ENCODE data around the gene MTNR1A. TPM values are rescaled to one million over a fixed set of nuclear protein-coding genes. Genes with fewer than 3 reads are reported as not detected.

MTNR1A gene
- total RNA-seq, 1 donor from 2014 or later = not detected

DNA sequence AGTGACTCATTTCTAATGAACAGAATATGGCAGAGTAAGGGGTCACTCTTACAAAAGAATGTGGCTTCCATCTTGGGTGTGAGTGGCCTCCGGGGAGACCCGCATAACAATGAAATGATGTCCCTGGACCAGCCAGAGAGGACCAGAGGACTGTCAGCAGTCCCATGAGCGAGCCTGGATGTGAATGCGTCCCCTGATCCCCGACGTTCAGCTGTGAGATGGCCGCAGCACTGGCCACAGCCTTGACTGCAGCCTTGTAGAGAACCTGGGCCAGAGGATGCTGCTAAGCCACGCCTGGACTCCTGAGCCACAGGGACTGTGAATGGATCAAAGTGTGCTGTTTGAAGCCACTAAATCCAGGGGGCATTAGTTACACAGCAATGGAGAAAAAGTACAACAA, 53.8 kb downstream of the MTNR1A start:
- Histone ChIP-seq H3K4me1 (no peaks in the 10 kb centered on the region), H3K27ac (no peak overlapping the region), H3K4me3 (no peak overlapping the region), H3K36me3 (no peaks in the 10 kb centered on the region), H3K27me3 (no peaks in the 10 kb centered on the region), H3K9me3 (no peaks in the 10 kb centered on the region)
- TF ChIP-seq, protein P1, sequence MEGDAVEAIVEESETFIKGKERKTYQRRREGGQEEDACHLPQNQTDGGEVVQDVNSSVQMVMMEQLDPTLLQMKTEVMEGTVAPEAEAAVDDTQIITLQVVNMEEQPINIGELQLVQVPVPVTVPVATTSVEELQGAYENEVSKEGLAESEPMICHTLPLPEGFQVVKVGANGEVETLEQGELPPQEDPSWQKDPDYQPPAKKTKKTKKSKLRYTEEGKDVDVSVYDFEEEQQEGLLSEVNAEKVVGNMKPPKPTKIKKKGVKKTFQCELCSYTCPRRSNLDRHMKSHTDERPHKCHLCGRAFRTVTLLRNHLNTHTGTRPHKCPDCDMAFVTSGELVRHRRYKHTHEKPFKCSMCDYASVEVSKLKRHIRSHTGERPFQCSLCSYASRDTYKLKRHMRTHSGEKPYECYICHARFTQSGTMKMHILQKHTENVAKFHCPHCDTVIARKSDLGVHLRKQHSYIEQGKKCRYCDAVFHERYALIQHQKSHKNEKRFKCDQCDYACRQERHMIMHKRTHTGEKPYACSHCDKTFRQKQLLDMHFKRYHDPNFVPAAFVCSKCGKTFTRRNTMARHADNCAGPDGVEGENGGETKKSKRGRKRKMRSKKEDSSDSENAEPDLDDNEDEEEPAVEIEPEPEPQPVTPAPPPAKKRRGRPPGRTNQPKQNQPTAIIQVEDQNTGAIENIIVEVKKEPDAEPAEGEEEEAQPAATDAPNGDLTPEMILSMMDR (IDR thresholded peaks at IDR 0.05) = no peak
- ATAC-seq (no peak), DNase-seq (no peak)
- intact Hi-C loops (cut with DNase I) = no loop called here

DNA sequence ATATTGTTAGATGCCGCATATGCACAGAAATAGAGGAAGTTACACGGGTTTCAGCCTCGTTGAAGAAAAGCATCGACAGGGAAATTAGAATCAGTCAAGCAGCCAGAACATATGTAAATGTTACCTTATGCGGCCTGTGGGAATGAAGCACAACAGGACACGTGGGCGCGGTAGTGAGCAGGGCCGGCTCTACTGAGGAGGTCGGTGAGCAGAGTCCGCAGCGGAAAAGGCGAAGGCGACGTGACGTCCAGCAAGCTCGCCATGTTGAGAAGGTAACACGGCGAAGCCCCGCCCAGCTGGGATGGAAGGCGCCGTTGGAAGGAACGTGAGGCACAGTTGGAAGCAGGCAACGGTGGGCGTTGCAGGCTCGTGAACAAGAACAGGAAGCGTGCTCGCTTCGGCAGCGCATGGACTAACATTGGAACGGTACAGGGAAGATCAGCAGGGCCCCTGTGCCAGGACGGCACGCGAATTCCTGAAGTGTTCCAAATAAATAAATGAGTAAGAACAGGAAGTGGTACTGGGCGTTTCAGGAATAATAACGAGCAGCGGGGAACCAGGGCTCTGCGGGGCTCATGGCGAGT, 54.6 kb downstream of the MTNR1A start:
- intact Hi-C loops (cut with DNase I) = no loop called here
- no peak for ATAC-seq
- TF ChIP-seq, protein P1 (IDR thresholded peaks at IDR 0.05) = no peak
- H3K9me3 ChIP-seq = no peaks in the 10 kb centered on the region
- no peaks in the 10 kb centered on the region for H3K36me3 ChIP-seq
- H3K4me1 ChIP-seq = no peaks in the 10 kb centered on the region
- H3K4me3 ChIP-seq = no peak overlapping the region
- H3K27ac ChIP-seq = no peak overlapping the region
- no peaks in the 10 kb centered on the region for H3K27me3 ChIP-seq
- DNase-seq = no peak

DNA sequence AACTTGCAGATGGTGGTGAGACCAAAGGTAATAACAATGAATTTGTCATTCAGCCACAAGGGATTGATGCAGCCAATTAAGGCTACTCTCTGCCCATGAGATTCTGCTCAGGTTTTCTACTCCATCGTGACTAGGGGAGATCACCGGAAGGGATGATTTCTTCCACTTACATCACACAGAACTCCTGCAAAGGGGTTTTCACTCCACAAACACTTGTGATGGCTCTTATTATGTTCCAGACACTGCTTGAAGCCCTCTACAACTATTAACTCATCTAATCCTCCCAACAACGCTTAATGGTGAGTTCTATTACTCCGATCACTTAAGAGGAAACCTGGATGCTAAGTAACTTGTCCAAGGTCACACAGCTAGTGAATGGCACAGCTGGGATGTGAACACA, 55.9 kb downstream of the MTNR1A start:
- H3K27me3 ChIP-seq = no peaks in the 10 kb centered on the region
- no peaks in the 10 kb centered on the region for H3K4me1 ChIP-seq
- no peaks in the 10 kb centered on the region for H3K36me3 ChIP-seq
- ATAC-seq (no peak), DNase-seq (no peak)
- H3K9me3 ChIP-seq = no peaks in the 10 kb centered on the region
- intact Hi-C loops (cut with DNase I) = no loop called here
- TF ChIP-seq, protein P1 (IDR thresholded peaks at IDR 0.05) = no peak
- no peak overlapping the region for H3K4me3 ChIP-seq
- H3K27ac ChIP-seq = no peak overlapping the region

- Histone ChIP-seq H3K27ac (no peak overlapping the region), H3K36me3 (no peaks in the 10 kb centered on the region), H3K9me3 (no peaks in the 10 kb centered on the region), H3K4me1 (no peaks in the 10 kb centered on the region), H3K27me3 (no peaks in the 10 kb centered on the region), H3K4me3 (no peak overlapping the region)
- TF ChIP-seq, protein P1 (IDR thresholded peaks at IDR 0.05) = no peak
- DNase-seq (no peak), ATAC-seq (no peak)
- intact Hi-C loops (cut with DNase I) = no loop called here
Observed at GRCh38 chr4:186497043-186497442, 58.3 kb downstream of the MTNR1A start.

GRCh38 chr4:186494496-186494895, 60.9 kb downstream of the MTNR1A start:
- intact Hi-C loops (cut with DNase I) = no loop called here
- Histone ChIP-seq H3K27ac (no peak overlapping the region), H3K9me3 (no peaks in the 10 kb centered on the region), H3K27me3 (no peaks in the 10 kb centered on the region), H3K4me1 (no peaks in the 10 kb centered on the region), H3K4me3 (no peak overlapping the region), H3K36me3 (no peaks in the 10 kb centered on the region)
- TF ChIP-seq, protein P1 (IDR thresholded peaks at IDR 0.05) = no peak
- DNase-seq (no peak), ATAC-seq (no peak)

DNA sequence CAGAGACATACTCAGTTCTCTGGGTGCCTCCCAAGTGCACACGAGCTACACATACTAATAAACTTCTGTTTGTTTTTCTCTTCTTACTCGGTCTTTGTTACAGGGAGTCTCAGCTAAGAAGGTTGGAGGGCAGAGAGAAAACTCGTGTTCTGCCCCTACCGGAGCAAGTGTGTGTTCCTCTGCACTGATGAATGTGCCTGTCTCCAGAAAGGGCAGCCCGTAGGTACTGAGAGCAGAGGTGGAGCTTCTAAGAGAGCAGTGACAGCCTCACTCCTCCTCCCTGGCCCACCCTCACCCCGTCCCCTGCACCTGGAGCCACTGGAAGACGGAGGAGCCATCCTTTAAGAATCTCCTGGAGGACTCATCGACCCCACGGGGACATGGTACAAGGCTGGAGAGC, 67.6 kb downstream of the MTNR1A start:
- DNase-seq (no peak), ATAC-seq (no peak)
- intact Hi-C loops (cut with DNase I) = no loop called here
- Histone ChIP-seq H3K27ac (no peak overlapping the region), H3K36me3 (no peaks in the 10 kb centered on the region), H3K27me3 (no peaks in the 10 kb centered on the region), H3K4me1 (no peaks in the 10 kb centered on the region), H3K9me3 (no peaks in the 10 kb centered on the region), H3K4me3 (no peak overlapping the region)
- TF ChIP-seq, protein P1 (IDR thresholded peaks at IDR 0.05) = no peak
